Mesodermal cell (in vitro differentiated cells): Measurements from ENCODE around the gene UBTD2.
"Not testable (repeated sequence)": the region's sequence is repeated elsewhere in the genome, so short reads cannot be mapped to it uniquely, and the experiment has no call there.

ENCODE experiments used
- H3K27ac ChIP-seq: 2 replicates; pipeline ENCODE4 v1.7.0; 2013; ENCODE audit warnings: mild to moderate bottlenecking, low read depth, low read length, moderate library complexity; ENCODE audit not compliant: severe bottlenecking
- H3K36me3 ChIP-seq: 2 replicates; pipeline ENCODE4 v1.7.1; 2013; ENCODE audit warnings: mild to moderate bottlenecking, low read length, moderate library complexity; ENCODE audit not compliant: control insufficient read depth, insufficient read depth
- H3K4me1 ChIP-seq: one replicate; pipeline ENCODE4 v1.7.1; 2013; ENCODE audit warnings: mild to moderate bottlenecking, low read length; ENCODE audit not compliant: insufficient read depth, control insufficient read depth, poor library complexity, severe bottlenecking
- H3K4me3 ChIP-seq: 2 replicates; pipeline ENCODE4 v1.7.0; 2013; ENCODE audit warnings: low read length, control low read depth, mild to moderate bottlenecking; ENCODE audit not compliant: insufficient read depth, poor library complexity, severe bottlenecking; ENCODE audit errors: extremely low read depth
- H3K9me3 ChIP-seq: 2 replicates; pipeline ENCODE4 v1.7.1; 2013; ENCODE audit warnings: mild to moderate bottlenecking, low read length, moderate library complexity; ENCODE audit not compliant: control insufficient read depth
- WGBS, 2 experiments: methylation state at CpG; one replicate each; pipeline ENCODE4 v1.1.5; 2013; ENCODE audit warnings: missing lambda C conversion rate in 2 of 2; ENCODE audit not compliant: insufficient coverage in 2 of 2; 5-methylcytosine and 5-hydroxymethylcytosine counted together

The UBTD2 gene

DNA sequence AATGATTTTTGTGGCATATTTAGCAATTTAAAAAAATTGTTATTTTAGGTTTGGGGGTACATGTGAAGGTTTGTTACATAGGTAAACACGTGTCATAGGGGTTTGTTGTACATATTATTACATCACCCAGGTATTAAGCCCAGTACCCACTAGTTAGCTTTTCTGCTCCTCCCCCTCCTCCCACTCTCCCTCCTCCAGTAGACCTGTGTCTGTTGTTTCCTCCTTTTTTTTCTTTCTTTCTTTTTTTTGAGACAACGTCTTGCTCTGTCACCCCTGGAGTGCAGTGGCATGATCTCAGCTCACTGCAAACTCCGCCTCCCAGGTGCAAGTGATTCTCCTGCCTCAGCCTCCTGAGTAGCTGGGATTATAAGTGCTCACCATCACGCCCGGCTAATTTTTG lies 8.3 kb upstream of the UBTD2 start:
- not testable (repeated sequence) for H3K9me3 ChIP-seq, H3K4me3 ChIP-seq, H3K27ac ChIP-seq, H3K36me3 ChIP-seq, H3K4me1 ChIP-seq
- WGBS, 2 experiments, result 56% methylated on average over 2 of the region's 5 CpGs; no CpG with 5 or more reads in 1 of the 2 experiments

DNA sequence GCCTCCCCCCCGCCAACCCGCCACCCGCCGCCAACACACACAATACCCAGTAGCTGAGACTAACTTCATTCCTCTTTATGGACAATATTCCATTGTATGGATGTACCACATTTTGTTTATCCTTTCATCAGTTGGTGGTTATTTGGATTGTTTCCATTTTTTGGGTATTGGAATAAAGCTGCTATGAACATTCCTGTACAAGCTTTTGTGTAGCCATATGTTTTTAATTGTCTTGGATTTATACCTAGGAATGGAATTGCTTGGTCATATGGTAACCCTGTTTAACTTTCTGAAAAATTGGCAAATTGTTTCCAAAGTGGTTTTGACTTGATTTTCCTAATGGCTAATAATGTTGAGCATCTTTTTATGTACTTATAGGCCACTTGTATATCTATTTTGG lies 4.9 kb upstream of the UBTD2 start:
- Histone ChIP-seq H3K36me3 (no peaks in the 10 kb centered on the region), H3K9me3 (no peaks in the 10 kb centered on the region), H3K4me3 (no peak overlapping the region), H3K4me1 (peaks cover 10% of the 10 kb centered on the region), H3K27ac (no peak overlapping the region)
- WGBS, 2 experiments, result no CpG with 5 or more reads among the region's 4 CpGs

DNA sequence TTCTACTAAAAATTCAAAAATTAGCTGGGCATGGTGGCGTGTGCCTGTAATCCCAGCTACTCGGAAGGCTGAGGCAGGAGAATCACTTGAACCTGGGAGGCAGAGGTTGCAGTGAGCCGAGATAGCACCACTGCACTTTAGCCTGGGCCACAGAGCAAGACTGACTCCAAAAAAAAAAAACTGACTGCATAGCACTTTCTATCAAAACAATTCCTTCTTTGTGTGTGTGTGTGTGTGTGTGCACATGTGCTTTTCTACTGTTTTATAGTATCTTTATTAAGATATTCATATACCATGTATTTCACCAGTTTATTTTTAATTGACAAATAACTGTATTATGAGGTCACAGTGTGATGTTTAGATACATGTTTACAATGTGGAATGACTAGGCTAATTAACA lies 3.6 kb upstream of the UBTD2 start:
- WGBS, 2 experiments, result 90 to 100% methylated on average over 2 to 3 of the region's 3 CpGs
- not testable (repeated sequence) for H3K27ac ChIP-seq

DNA sequence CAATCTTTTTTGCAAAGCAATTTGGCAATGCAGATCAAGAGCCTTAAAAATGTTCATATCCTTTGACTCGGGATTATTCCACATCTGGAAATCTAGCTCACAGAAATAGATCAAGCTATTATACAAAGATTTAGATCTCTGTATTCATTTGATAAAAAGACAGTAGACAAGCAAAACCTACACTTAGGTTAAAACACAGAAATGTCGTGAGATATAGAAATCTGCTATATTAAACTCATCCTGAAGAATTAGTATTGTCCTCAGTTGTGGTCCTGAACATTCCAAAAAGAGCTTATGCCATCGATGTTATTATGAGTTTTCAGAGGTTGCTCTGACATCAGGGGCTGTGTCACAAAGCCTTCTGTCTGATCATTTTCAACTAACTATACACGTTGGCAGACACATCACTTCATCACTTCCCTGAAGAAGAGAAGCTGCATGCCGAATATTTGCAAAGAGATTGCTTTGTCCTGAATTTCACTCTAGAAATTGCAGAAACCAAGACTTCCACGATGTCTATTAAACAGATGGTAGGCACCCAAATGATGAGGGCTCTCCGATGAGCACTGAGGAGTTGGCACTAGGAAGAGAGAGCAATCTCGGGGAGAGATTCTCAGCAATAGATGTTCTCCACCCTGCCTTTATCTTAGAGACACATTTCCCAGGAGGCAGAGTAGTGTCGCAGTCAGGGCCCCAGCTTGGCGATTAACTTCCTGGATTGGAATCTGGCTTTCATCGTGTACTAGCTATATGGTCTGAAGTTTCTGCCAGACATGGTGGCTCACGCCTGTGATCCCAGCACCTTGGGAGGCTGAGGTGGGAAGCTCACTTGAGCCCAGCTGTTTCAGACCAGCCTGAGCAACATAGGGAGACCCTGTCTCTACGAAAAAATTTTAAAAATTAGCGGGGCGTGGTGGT lies 1.9 kb upstream of the UBTD2 start:
- Histone ChIP-seq H3K27ac (no peak overlapping the region), H3K4me1 (peaks cover 17% of the 10 kb centered on the region), H3K9me3 (no peaks in the 10 kb centered on the region), H3K4me3 (no peak overlapping the region), H3K36me3 (peaks cover 6% of the 10 kb centered on the region)
- 84 to 94% methylated on average over 11 of the region's 15 CpGs for WGBS, 2 experiments

More for the DNA sequence above, 3.6 kb upstream of the UBTD2 start:
- H3K4me3 ChIP-seq, H3K9me3 ChIP-seq, H3K4me1 ChIP-seq, H3K36me3 ChIP-seq: not testable (repeated sequence)

DNA sequence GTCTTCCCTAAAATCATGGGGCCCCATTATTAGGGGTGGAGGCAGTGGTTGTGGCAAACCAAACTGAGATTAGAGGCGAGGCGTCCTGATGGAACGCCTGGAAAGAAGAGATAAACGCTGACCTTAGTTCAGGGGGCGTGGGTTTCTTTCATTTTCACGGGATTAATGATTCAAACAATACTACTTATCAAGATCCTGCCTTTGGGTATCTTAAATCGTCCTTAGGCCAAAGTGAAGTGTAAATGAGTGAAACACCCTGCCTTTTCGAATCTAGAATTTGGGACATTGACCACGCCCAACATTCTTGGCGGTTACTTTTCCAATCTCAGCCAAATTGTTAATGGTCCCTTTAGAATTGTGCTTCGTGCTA lies 1.0 kb upstream of the UBTD2 start:
- Histone ChIP-seq H3K9me3 (no peaks in the 10 kb centered on the region), H3K36me3 (peaks cover 11% of the 10 kb centered on the region), H3K4me1 (peaks cover 17% of the 10 kb centered on the region), H3K4me3 (peak overlapping the region; percentile 56), H3K27ac (peak overlapping the region; percentile 79)
- 14 to 16% methylated on average over 8 to 9 of the region's 11 CpGs for WGBS, 2 experiments

DNA sequence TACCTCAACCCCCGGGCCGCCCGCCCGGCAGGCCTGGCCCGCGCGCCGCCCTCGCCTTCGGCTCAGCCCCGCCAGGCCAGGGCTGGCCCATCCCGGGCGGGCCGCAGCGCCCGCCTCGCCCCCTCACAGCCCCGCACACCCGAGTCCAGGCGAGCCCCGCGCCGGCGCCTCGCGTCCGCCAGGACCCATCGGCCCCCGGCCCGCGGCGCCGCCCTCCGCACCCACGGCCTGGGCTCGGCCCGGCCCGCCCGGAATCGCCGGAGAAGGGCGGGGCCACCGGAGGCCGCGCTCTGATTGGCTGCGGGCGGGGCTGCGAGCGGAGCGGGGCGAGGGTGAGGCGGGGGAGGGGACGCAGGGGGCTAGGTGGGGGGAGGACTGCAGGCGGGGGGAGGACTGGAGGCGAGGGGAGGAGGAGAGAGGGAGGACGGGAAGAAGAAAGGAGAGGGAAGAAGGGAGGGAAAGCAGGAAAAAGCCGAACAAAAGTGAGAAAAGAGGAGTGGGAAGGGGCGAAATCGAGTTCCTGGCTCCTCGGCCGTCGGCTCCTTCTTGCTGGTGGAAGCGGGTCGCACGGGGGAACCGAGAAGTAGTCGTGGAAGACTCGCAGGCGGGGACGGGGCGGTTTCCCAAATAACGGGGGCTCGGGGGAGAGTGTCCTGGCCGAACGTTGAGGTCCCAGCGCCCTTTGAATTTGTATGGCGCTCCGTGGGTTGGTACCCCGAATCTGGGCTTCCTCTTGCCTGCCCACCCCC lies 472 bp upstream of the UBTD2 start:
- Histone ChIP-seq H3K9me3 (no peaks in the 10 kb centered on the region), H3K4me1 (peaks cover 17% of the 10 kb centered on the region), H3K36me3 (peaks cover 16% of the 10 kb centered on the region), H3K27ac (peak overlapping the region; percentile 91), H3K4me3 (peak overlapping the region; percentile 89)
- WGBS, 2 experiments, result 0 to 1% methylated on average over 35 to 41 of the region's 79 CpGs

DNA sequence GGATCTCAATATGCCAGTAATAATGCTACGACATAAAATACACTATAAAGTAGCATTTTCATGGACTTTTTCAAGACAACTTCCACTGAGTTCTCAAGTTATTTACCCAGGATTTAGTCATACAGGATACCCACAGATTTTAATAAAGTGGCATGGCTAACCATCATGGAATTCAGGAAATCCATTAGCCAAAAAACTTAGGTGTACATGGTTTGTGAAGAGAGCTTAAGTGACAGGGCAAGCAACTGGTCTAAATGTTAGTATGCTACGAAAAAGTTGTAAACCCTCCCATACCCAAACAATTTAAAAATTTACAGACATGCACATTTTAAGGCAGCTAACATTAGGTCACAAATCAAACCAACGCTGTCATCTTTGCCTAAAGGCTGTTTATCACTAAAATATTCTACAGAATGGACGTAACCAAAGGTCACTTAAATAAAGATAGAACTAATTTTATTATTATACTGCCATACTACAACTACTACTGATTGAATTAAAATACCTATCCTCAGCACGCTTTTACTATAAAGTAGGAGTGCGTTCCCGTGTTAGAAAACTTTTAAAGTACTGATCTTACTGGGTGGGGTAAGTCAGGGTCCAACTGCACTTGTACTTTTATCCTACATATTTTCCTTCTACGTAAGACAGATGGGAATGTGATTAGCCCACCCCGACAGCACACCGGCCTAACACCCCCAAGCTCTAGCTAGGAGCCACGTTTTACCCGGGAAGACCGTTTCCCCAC lies 1.1 kb downstream of the UBTD2 start:
- Histone ChIP-seq H3K9me3 (no peaks in the 10 kb centered on the region), H3K36me3 (peaks cover 30% of the 10 kb centered on the region), H3K27ac (peak overlapping the region; percentile 91), H3K4me1 (peaks cover 17% of the 10 kb centered on the region), H3K4me3 (peak overlapping the region; percentile 89)
- 0 to 5% methylated on average over 6 to 7 of the region's 13 CpGs for WGBS, 2 experiments

DNA sequence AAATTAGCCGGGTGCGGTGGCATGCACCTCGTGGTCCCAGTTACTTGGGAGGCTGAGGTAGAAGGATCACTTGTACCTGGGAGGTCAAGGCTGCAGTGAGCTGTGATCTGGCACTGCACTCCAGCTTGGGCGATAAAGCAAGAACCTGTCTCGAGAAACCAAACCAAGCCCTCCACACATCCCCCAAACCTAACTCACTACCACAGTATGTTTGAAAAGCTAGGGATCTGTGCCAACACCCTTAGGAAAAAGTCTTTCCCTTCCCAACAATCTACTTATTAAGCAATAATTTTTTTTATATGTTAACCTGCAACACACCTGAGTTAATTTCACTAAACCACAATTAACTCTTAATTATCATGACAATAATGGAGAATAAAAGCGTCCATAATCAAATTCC lies 2.2 kb downstream of the UBTD2 start:
- WGBS, 2 experiments, result 100% methylated on average over 3 to 4 of the region's 6 CpGs
- Histone ChIP-seq H3K27ac (no peak overlapping the region), H3K4me1 (peaks cover 20% of the 10 kb centered on the region), H3K36me3 (peaks cover 35% of the 10 kb centered on the region), H3K9me3 (no peaks in the 10 kb centered on the region), H3K4me3 (peak overlapping the region; percentile 89)

DNA sequence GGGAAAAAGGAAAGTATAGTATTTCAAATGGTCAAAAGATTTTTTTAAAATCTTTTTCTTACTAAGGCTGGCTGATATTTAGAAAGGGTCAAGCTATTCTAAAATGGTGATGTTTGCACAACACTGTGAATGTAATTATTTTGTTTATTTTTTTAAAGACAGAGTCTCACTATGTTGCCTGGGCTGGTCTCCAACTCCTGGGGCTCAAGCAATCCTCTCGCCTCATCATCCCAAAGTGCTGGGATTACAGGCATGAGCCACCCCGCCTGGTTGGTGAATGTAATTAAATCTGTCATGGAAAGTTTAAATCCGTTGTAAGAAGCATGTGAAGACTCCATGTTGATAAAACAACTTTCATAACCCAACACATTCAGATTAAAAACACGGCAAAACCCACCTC lies 2.6 kb downstream of the UBTD2 start:
- no peak overlapping the region for H3K27ac ChIP-seq
- peaks cover 38% of the 10 kb centered on the region for H3K36me3 ChIP-seq
- whole genome bisulfite sequencing, 2 experiments, result 80 to 100% methylated on average over 1 of the region's 4 CpGs

DNA sequence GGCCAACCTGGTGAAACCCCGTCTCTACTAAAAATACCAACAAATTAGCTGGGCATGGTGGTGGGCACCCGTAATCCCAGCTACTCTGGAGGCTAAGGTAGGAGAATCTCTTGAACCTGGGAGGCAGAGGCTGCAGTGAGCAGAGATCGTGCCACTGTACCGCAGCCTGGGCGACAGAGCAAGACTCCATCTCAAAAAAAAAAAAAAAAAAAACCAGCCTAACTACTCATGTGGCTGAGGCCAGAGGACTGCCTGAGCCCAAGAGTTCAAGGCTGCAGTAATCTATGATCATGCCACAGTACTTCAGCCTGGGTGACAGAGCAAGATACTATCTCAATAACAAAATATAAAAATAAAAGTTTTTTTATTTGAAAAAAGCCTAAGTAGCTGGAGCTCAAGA lies 3.2 kb downstream of the UBTD2 start:
- H3K36me3 ChIP-seq, result peaks cover 42% of the 10 kb centered on the region
- H3K27ac ChIP-seq, result no peak overlapping the region
- no peaks in the 10 kb centered on the region for H3K9me3 ChIP-seq
- WGBS, 2 experiments, result 100% methylated on average over 5 of the region's 5 CpGs; no CpG with 5 or more reads in 1 of the 2 experiments
- no peak overlapping the region for H3K4me3 ChIP-seq
- peaks cover 15% of the 10 kb centered on the region for H3K4me1 ChIP-seq

More for the DNA sequence above, 2.6 kb downstream of the UBTD2 start:
- no peaks in the 10 kb centered on the region for H3K9me3 ChIP-seq
- peaks cover 20% of the 10 kb centered on the region for H3K4me1 ChIP-seq
- peak overlapping the region; percentile 89 for H3K4me3 ChIP-seq
